Stimulated activated naive CD8-positive, alpha-beta T cell treated with anti-CD3 and anti-CD28 coated beads, Interleukin-15, Interleukin-2, amounts not matched to agents 100 ng/mL and 50 ng/mL, for 24 hours (primary cell): ENCODE data around the gene C13orf42.

ENCODE experiments used
- H3K27ac Mint-ChIP-seq: one replicate; pipeline ENCODE4 v1.8.0; 2021; ENCODE audit warnings: mild to moderate bottlenecking, mixed read lengths
- H3K27me3 Mint-ChIP-seq: one replicate; pipeline ENCODE4 v1.8.0; 2021; ENCODE audit warnings: mixed read lengths
- H3K36me3 Mint-ChIP-seq: one replicate; pipeline ENCODE4 v1.8.0; 2021; ENCODE audit warnings: low read depth, mixed read lengths
- H3K4me1 Mint-ChIP-seq: one replicate; pipeline ENCODE4 v1.8.0; 2021; ENCODE audit warnings: low read depth, mixed read lengths
- H3K4me3 Mint-ChIP-seq: one replicate; pipeline ENCODE4 v1.8.0; 2021; ENCODE audit warnings: mild to moderate bottlenecking, mixed read lengths
- H3K9me3 Mint-ChIP-seq: one replicate; pipeline ENCODE4 v1.8.0; 2021; ENCODE audit warnings: mixed read lengths

The C13orf42 gene

GRCh38 chr13:51111174-51111573, at the start of gene C13orf42:
Gene C13orf42, minus strand, starts transcription at chr13:51111274. Its CDS starts 65 bp downstream, at chr13:51111209.
- Mint-ChIP-seq H3K4me1 (no peaks in the 10 kb centered on the region), H3K27ac (no peak within 1 kb of the TSS), H3K27me3 (peaks cover 12% of the 10 kb centered on the region), H3K4me3 (no peak within 1 kb of the TSS), H3K9me3 (no peaks in the 10 kb centered on the region), H3K36me3 (no peaks in the 10 kb centered on the region)

- no peak overlapping the region for H3K4me3 Mint-ChIP-seq
- H3K9me3 Mint-ChIP-seq = no peaks in the 10 kb centered on the region
- no peak overlapping the region for H3K27ac Mint-ChIP-seq
- no peaks in the 10 kb centered on the region for H3K36me3 Mint-ChIP-seq
- H3K4me1 Mint-ChIP-seq = peaks cover 21% of the 10 kb centered on the region
- peaks cover 3% of the 10 kb centered on the region for H3K27me3 Mint-ChIP-seq
Observed at GRCh38 chr13:51158880-51159518, 47.9 kb upstream of the C13orf42 start.

DNA sequence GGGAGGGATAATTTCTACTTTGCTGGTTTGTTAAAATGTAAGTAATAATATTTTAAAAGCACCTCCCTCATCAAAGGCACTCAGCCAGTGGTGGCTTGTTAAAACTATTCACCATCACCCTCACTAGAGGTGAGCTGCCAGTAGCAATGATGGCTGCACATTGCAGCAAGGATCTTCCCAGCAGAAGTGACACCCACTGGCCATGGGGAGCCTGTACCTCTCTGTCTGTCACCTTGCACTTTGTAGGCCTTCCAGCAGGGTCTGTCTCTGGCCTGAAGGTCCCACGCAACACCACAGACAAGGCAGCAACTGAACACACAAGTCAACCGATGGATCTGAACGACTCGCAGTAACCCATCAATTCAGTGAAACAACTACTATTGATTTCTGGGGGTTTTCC, 47.3 kb upstream of the C13orf42 start:
- Mint-ChIP-seq H3K4me1 (peaks cover 24% of the 10 kb centered on the region), H3K27ac (no peak overlapping the region), H3K27me3 (peaks cover 3% of the 10 kb centered on the region), H3K36me3 (no peaks in the 10 kb centered on the region), H3K4me3 (no peak overlapping the region), H3K9me3 (no peaks in the 10 kb centered on the region)

- Mint-ChIP-seq H3K27ac (no peak overlapping the region), H3K4me1 (peaks cover 24% of the 10 kb centered on the region), H3K27me3 (peaks cover 3% of the 10 kb centered on the region), H3K9me3 (no peaks in the 10 kb centered on the region), H3K36me3 (no peaks in the 10 kb centered on the region), H3K4me3 (no peak overlapping the region)
Observed at GRCh38 chr13:51156648-51157047, 45.6 kb upstream of the C13orf42 start.

DNA sequence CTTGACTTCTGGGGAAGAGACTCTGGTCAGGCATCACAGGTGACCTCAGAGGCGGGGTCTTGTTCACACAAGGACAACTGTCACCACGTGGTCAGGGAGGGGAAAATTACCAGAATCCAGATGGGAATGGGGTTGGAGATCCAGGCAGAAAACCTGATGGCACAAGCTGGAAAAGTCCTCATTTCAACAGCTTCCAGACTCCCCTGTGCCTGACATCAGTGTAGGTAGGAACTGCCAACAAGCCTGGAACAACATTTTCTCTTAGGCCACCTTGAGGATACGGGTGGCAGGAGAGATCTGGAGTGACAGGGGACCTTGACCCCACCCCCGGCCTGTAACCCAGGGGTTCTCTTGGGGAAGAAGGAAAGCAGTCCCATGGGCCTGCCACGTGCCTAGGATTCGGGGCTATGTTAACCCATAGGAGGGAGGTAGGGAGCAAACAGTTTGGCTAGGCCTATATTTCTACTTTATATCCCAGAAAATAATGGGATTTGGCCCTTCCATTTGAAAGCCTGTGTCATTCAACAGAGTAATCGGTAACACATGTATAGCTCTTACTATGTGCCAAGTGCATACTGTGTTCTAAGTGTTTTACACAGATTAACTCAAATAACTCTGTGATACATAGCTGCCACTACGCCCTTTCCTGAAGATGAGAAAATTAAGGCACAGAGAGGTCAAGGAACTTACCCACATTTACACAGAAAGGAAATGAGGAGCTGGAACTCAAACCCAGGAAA, 44.9 kb upstream of the C13orf42 start:
- H3K36me3 Mint-ChIP-seq = no peaks in the 10 kb centered on the region
- peaks cover 3% of the 10 kb centered on the region for H3K27me3 Mint-ChIP-seq
- H3K4me1 Mint-ChIP-seq = peaks cover 24% of the 10 kb centered on the region
- no peak overlapping the region for H3K4me3 Mint-ChIP-seq
- no peak overlapping the region for H3K27ac Mint-ChIP-seq
- H3K9me3 Mint-ChIP-seq = no peaks in the 10 kb centered on the region

DNA sequence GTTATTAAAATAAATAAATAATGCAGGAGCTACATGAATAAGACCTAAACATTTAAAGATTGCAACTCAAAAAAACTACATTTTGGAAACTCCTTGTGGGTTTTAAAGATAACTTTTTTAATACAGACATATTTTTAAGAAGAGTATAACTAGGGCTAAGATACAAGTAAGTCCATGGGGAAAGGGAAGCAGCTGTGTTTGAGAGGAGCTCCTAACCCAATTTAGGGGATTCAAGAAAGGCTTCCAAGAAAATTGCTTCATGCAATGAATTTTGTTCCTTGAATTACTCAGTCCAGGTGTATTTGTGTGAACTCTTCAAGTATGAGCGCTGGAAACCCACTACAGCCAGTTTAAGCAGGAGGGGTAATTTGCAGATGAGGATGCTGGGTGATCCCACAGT, 44.1 kb upstream of the C13orf42 start:
- Mint-ChIP-seq H3K27me3 (peaks cover 7% of the 10 kb centered on the region), H3K27ac (no peak overlapping the region)

DNA sequence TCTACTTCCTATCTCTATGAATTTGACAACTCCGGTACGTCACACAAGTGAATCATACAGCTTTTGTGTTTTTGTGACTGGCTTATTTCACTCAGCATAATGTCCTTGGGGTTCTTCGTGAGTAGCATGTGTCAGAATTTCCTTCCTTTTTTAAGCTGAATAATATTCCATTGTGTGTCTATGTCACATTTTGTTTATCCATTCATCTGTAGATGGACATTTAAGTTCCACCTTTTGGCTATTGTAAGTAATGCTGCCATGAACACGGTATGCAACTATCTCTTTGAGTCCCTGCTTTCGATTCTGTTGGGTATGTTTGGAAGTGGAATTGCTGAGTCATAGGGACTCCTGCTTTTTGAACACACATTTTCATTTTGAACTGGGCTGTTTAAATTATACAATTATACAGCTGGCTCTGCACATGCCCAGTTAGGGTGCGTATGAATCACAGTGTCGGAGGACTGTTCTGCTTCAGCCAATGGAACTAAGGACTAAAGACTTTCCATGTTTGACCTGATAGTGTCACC, 43.0 kb upstream of the C13orf42 start:
- Mint-ChIP-seq H3K4me1 (peaks cover 19% of the 10 kb centered on the region), H3K27me3 (peaks cover 7% of the 10 kb centered on the region), H3K27ac (peak overlapping the region; percentile 2), H3K9me3 (no peaks in the 10 kb centered on the region), H3K36me3 (no peaks in the 10 kb centered on the region), H3K4me3 (no peak overlapping the region)

More for the DNA sequence above, 44.1 kb upstream of the C13orf42 start:
- Mint-ChIP-seq H3K4me3 (no peak overlapping the region), H3K9me3 (no peaks in the 10 kb centered on the region), H3K4me1 (peaks cover 24% of the 10 kb centered on the region), H3K36me3 (no peaks in the 10 kb centered on the region)

- Mint-ChIP-seq H3K9me3 (no peaks in the 10 kb centered on the region), H3K27ac (no peak overlapping the region), H3K4me1 (peaks cover 13% of the 10 kb centered on the region), H3K36me3 (no peaks in the 10 kb centered on the region), H3K4me3 (no peak overlapping the region), H3K27me3 (peaks cover 7% of the 10 kb centered on the region)
Observed at GRCh38 chr13:51153527-51153926, 42.5 kb upstream of the C13orf42 start.

- H3K27ac Mint-ChIP-seq = no peak overlapping the region
- H3K9me3 Mint-ChIP-seq = no peaks in the 10 kb centered on the region
Observed at GRCh38 chr13:51152701-51153100, 41.6 kb upstream of the C13orf42 start.

GRCh38 chr13:51151463-51151862, 40.4 kb upstream of the C13orf42 start:
- no peaks in the 10 kb centered on the region for H3K9me3 Mint-ChIP-seq
- peaks cover 8% of the 10 kb centered on the region for H3K27me3 Mint-ChIP-seq
- H3K4me1 Mint-ChIP-seq = peaks cover 11% of the 10 kb centered on the region
- H3K27ac Mint-ChIP-seq = no peak overlapping the region
- no peak overlapping the region for H3K4me3 Mint-ChIP-seq
- H3K36me3 Mint-ChIP-seq = no peaks in the 10 kb centered on the region

More at GRCh38 chr13:51152701-51153100, 41.6 kb upstream of the C13orf42 start:
- no peaks in the 10 kb centered on the region for H3K36me3 Mint-ChIP-seq
- H3K27me3 Mint-ChIP-seq = peaks cover 7% of the 10 kb centered on the region
- H3K4me1 Mint-ChIP-seq = peaks cover 11% of the 10 kb centered on the region
- H3K4me3 Mint-ChIP-seq = no peak overlapping the region

- peaks cover 4% of the 10 kb centered on the region for H3K4me1 Mint-ChIP-seq
- no peaks in the 10 kb centered on the region for H3K9me3 Mint-ChIP-seq
- peaks cover 12% of the 10 kb centered on the region for H3K27me3 Mint-ChIP-seq
- no peak overlapping the region for H3K27ac Mint-ChIP-seq
- no peak overlapping the region for H3K4me3 Mint-ChIP-seq
- no peaks in the 10 kb centered on the region for H3K36me3 Mint-ChIP-seq
Observed at GRCh38 chr13:51148952-51149573, 38.0 kb upstream of the C13orf42 start.

DNA sequence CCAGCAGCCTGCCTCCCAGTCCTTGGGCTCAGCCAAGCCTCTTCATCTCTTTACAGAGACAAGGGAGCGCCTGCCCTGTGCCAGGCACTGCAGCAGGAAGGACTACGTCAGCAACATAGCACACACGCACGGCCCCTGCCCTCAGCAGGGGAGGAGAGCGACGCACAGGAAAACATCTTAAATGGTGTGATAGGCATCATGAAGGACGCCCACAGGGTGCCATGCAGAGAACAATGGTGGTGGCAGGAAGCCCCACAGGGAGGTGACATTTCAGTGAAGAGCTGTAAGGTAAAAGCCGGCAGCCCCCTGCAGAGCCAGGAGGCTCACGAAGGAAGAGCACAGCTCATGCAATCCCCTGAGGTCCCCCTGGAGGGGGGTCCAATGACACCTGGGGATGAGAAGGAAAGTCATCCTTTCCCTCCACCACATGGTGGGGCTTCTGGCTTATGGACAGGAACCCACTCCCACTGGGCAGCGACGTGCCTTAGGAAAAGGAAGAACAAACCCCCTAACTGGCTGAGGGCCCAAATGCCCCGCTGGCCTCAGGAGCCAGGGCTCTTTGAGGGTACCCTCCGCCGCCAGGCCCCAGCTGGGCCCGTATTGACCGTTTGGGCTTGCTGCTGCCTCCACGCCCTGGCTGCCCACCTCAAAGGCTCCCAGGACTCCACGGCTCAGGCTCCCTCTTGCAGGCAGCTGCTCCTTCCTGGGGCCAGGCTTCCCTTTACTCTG, 37.3 kb upstream of the C13orf42 start:
- Mint-ChIP-seq H3K4me3 (no peak overlapping the region), H3K36me3 (no peaks in the 10 kb centered on the region), H3K9me3 (no peaks in the 10 kb centered on the region), H3K27me3 (peaks cover 12% of the 10 kb centered on the region), H3K27ac (no peak overlapping the region), H3K4me1 (no peaks in the 10 kb centered on the region)

DNA sequence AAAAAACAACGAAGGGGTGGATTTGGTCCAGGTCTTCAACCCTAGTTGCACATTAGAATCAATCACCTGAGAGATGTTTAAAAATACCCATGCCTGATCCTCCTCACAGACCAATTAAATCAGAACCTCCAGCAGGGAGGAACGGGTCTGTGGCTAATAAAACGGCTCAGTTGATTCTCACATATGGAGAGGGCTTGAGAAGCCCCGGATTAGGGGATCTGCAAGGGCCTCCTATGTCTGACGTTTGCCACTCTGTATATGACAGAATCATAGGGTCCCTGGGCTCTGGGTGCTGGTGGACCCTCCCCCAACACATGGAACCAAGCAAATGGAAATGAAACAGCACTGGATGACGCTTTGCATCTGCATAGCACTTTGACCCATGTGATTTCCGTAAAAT, 36.7 kb upstream of the C13orf42 start:
- no peaks in the 10 kb centered on the region for H3K36me3 Mint-ChIP-seq

DNA sequence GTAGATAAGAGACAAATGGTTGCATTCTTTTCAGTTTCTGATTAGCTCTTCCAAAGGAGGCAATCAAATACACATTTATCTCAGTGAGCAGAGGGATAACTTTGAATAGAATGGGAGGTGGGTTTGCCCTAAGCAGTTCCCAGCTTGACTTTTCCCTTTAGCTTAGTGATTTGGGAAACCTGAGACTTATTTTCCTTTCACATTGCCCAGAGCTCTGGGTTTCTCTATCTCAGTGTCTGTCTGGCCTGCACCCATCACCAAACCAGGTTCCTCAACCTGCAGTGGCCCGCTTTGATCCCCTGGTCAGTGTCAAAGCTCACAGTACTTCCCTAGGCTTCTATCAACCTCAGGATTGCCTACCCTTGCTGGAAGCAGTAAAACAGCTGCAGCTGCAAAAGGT, 35.6 kb upstream of the C13orf42 start:
- no peaks in the 10 kb centered on the region for H3K4me1 Mint-ChIP-seq
- H3K9me3 Mint-ChIP-seq = no peaks in the 10 kb centered on the region
- H3K27me3 Mint-ChIP-seq = peaks cover 12% of the 10 kb centered on the region
- H3K36me3 Mint-ChIP-seq = no peaks in the 10 kb centered on the region
- no peak overlapping the region for H3K27ac Mint-ChIP-seq
- no peak overlapping the region for H3K4me3 Mint-ChIP-seq

More for the DNA sequence above, 36.7 kb upstream of the C13orf42 start:
- H3K4me1 Mint-ChIP-seq = no peaks in the 10 kb centered on the region
- H3K9me3 Mint-ChIP-seq = no peaks in the 10 kb centered on the region
- peaks cover 12% of the 10 kb centered on the region for H3K27me3 Mint-ChIP-seq
- H3K4me3 Mint-ChIP-seq = no peak overlapping the region
- no peak overlapping the region for H3K27ac Mint-ChIP-seq
